Naive thymus-derived CD8-positive, alpha-beta T cell (primary cell): ENCODE measurements around the gene BNC2. TPM values are rescaled to one million over a fixed set of nuclear protein-coding genes. Genes with fewer than 3 reads are reported as not detected.
"Not testable (repeated sequence)": the region's sequence is repeated elsewhere in the genome, so short reads cannot be mapped to it uniquely, and the experiment has no call there.

Source experiments
- ATAC-seq, 2 donors: fragments of 150-1000 bp; cut with Tn5 transposase in 1 of 2; sonication (Bioruptor Pico), chemical (Tn5 transposase) in 1 of 2; 1 replicate in 1 of 2; 2 replicates in 1 of 2; pipeline ENCODE4 v1.10.0; 2021; ENCODE audit warnings: mild to moderate bottlenecking in 2 of 2, moderate library complexity in 2 of 2
- POLR2A ChIA-PET: fragments of 350-600 bp; sonication (Branson Sonifier 250); formaldehyde crosslinking; loops from one replicate; lab custom pipeline; 2021; ENCODE audit warnings: antibody characterized with exemption; lab: Charles Lee
- DNase-seq, 10 donors: peaks; one replicate each; pipeline versions ENCODE4 v3.0.0 to v3.0.0-alpha.2; 2020 to 2022
- H3K27ac Mint-ChIP-seq, 10 donors: one replicate each; pipeline ENCODE4 v1.8.0; 2020 to 2022; ENCODE audit warnings: mild to moderate bottlenecking in 10 of 10, mixed read lengths in 10 of 10, moderate library complexity in 4 of 10, inconsistent platforms in 1 of 10
- H3K27me3 Mint-ChIP-seq, 5 donors: one replicate each; pipeline ENCODE4 v1.8.0; 2021 to 2022; ENCODE audit warnings: mixed read lengths in 5 of 5
- H3K36me3 Mint-ChIP-seq, 3 donors: one replicate each; pipeline ENCODE4 v1.8.0; 2020 to 2022; ENCODE audit warnings: mixed read lengths in 3 of 3, mild to moderate bottlenecking in 2 of 3, inconsistent platforms in 1 of 3
- H3K4me1 Mint-ChIP-seq, 4 donors: one replicate each; pipeline ENCODE4 v1.8.0; 2021 to 2022; ENCODE audit warnings: mixed read lengths in 4 of 4
- H3K4me3 Mint-ChIP-seq, 10 donors: one replicate each; pipeline ENCODE4 v1.8.0; 2020 to 2022; ENCODE audit warnings: mild to moderate bottlenecking in 10 of 10, mixed read lengths in 10 of 10, moderate library complexity in 6 of 10, inconsistent platforms in 1 of 10
- H3K9me3 Mint-ChIP-seq, 9 donors: one replicate each; pipeline ENCODE4 v1.8.0; 2020 to 2022; ENCODE audit warnings: mixed read lengths in 9 of 9, mild to moderate bottlenecking in 3 of 9, inconsistent platforms in 1 of 9, moderate library complexity in 1 of 9
- polyA plus RNA-seq, 3 donors: library from polyadenylated mRNA; unstranded; fragments of 300-500 nt; fragmentation: Illumina TruSeq; gene quantifications; one replicate each; pipeline ENCODE4 v1.2.3, GENCODE V29; 2021
- total RNA-seq, 8 experiments: library from RNA in 2 of 8; stranded (reverse) in 2 of 8; gene quantifications; one replicate each; pipeline ENCODE4 v1.2.3 and lab custom pipeline; 2021 to 2026

The BNC2 gene
- total and polyA plus RNA-seq, 5 experiments from 2014 or later: not detected

DNA sequence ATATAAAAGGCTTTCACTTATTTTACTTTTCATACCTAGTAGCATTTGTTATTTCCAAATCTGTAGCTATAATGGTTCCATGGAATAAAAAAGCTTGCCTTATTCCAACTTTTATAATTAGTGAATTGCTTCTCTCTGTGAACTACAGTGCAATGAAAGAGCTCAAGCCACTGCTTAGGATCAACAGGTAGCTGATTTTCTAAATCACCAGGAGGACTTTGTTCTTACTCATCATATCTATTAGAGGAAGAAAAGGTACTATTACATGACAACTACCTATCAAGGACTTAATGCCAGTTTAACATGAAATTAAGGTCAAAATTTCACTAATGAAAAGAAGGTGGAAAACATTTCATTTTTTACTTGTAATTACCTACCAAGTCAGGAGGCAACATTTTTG lies 414.6 kb downstream of the BNC2 start:
- POLR2A ChIA-PET: no interaction called here
- Mint-ChIP-seq H3K4me1 (peaks cover 0 to 2% (median 0%) of the 10 kb centered on the region in 4 donors), H3K9me3 (no peaks in the 10 kb centered on the region), H3K27me3 (peaks cover 0 to 8% (median 0%) of the 10 kb centered on the region in 5 donors), H3K27ac (no peak overlapping the region), H3K4me3 (no peak overlapping the region), H3K36me3 (no peaks in the 10 kb centered on the region)
- DNase-seq: no peak
- no peak for ATAC-seq

DNA sequence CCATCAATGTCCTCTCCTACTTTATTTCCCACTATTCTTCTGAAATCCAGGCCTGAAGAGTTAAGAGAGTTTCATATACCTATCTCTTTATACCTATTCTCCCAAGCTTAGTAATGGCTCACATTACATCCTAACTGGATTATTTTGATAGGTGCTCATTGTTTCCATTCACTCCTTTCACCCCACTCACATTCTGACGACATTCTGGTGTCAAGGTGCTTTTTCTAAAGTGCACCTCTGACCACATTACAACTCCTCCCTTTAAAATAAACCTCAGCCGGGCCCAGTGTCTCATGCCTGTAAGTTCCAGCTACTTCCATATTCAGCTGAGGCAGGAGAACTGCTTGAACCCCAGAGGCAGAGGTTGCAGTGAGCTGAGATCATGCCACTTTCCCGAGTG lies 417.1 kb downstream of the BNC2 start:
- POLR2A ChIA-PET: no interaction called here
- no peak overlapping the region for H3K27ac Mint-ChIP-seq
- H3K9me3 Mint-ChIP-seq: no peaks in the 10 kb centered on the region
- DNase-seq (no peak), ATAC-seq (no peak)
- no peak overlapping the region for H3K4me3 Mint-ChIP-seq
- H3K27me3 Mint-ChIP-seq: peaks cover 0 to 8% (median 0%) of the 10 kb centered on the region in 5 donors
- no peaks in the 10 kb centered on the region for H3K36me3 Mint-ChIP-seq
- H3K4me1 Mint-ChIP-seq: no peaks in the 10 kb centered on the region

DNA sequence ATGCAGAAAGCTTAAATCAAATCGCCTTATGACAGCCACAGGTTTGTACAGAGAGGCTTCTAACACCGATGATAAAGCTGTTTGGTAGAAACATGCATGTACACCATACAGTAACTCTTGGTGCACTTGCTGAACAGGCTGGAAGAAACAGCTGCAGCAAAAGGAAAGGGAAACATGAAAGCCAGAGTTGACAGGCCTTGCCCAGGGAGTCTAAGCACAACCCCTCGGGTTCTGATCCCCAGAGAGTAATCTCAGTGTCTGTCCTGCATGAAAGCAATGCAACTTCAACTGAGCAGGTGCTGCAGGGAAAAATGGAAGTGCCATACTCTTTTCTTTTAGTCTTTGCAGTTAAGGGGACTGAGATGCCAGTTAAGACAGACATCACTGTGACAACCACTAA lies 419.9 kb downstream of the BNC2 start:
- DNase-seq (no peak), ATAC-seq (no peak)
- POLR2A ChIA-PET: no interaction called here
- H3K36me3 Mint-ChIP-seq: no peaks in the 10 kb centered on the region
- no peaks in the 10 kb centered on the region for H3K9me3 Mint-ChIP-seq
- H3K27ac Mint-ChIP-seq: no peak overlapping the region
- peaks cover 0 to 8% (median 0%) of the 10 kb centered on the region in 5 donors for H3K27me3 Mint-ChIP-seq
- H3K4me3 Mint-ChIP-seq: no peak overlapping the region
- no peaks in the 10 kb centered on the region for H3K4me1 Mint-ChIP-seq

DNA sequence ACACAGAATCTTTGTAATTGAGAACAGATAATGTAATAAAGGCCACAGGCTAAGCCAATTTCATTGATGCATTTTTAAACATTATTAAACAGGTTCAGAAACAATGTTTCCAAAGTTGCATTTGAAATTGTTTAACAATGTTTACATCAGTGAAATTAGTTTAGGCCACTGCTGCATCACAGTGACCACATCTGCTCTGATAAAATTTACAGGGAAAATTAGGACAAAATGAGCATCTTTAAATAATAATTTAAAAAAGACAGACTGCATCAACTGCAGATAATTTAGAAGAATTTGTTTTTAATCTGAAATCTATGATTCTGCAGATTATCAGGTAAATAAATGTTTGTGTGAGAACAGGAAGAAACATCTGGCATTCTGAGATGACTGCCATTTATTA lies 420.4 kb downstream of the BNC2 start:
- Mint-ChIP-seq H3K4me1 (no peaks in the 10 kb centered on the region), H3K27me3 (peaks cover 0 to 8% (median 0%) of the 10 kb centered on the region in 5 donors), H3K36me3 (no peaks in the 10 kb centered on the region), H3K9me3 (no peaks in the 10 kb centered on the region), H3K27ac (no peak overlapping the region), H3K4me3 (no peak overlapping the region)
- no peak for ATAC-seq
- POLR2A ChIA-PET: no interaction called here
- no peak for DNase-seq

DNA sequence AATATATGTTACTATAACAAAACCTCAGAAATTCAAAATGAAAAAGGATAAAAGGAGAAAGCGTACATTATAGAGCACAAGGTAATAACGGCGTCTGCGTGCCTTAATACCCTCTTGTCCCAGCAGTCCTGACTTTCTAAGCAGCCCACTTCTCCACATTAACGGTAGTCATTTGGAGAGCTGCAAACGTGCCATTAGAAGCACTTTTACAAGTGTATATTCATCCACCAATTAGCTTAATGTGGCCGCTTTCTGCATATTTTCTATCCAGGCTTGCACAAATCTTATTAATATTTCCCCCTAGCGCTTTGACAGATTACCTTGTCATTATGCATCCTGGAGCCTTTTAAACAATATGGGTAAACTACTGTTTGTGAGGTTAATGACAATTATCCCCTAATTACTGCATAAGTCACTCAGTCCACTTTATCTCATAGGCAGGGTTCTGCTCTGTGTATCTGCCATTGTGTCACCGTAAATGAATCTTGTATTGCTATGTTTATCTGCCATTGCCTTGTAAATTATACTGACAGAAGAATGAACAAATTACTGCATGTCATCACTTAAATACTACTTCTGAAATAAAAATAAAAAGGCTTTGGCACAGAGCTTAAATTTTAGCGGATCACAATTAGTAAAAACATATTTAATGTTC lies 421.3 kb downstream of the BNC2 start:
- H3K36me3 Mint-ChIP-seq: no peaks in the 10 kb centered on the region

DNA sequence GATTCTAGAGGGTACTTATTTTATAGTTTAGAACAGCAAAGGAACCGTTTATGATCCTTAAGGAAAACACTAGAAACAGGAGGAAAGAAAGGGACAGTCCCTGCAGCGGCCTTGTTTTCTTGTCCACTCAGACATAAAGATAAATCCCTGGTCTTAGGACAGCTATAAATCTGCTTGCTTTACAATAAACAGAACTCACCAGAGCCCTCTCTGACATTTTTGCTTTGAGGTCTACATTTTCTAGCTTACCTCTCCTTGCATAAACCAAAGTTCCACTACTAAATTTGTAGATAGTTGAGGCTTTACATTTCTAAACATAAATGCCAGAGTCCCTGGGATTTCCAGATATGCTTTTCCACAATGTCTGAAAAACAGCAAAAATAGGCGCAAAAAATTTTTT lies 422.5 kb downstream of the BNC2 start:
- H3K27me3 Mint-ChIP-seq: peaks cover 0 to 4% (median 0%) of the 10 kb centered on the region in 5 donors
- POLR2A ChIA-PET: no interaction called here
- H3K36me3 Mint-ChIP-seq: no peaks in the 10 kb centered on the region
- no peaks in the 10 kb centered on the region for H3K4me1 Mint-ChIP-seq
- H3K4me3 Mint-ChIP-seq: no peak overlapping the region
- ATAC-seq (no peak), DNase-seq (no peak)
- no peak overlapping the region for H3K27ac Mint-ChIP-seq
- no peaks in the 10 kb centered on the region for H3K9me3 Mint-ChIP-seq

More for the DNA sequence above, 421.3 kb downstream of the BNC2 start:
- Mint-ChIP-seq H3K27ac (no peak overlapping the region), H3K4me3 (no peak overlapping the region), H3K27me3 (peaks cover 0 to 8% (median 0%) of the 10 kb centered on the region in 5 donors), H3K9me3 (no peaks in the 10 kb centered on the region), H3K4me1 (no peaks in the 10 kb centered on the region)
- DNase-seq: no peak
- POLR2A ChIA-PET: no interaction called here
- no peak for ATAC-seq

DNA sequence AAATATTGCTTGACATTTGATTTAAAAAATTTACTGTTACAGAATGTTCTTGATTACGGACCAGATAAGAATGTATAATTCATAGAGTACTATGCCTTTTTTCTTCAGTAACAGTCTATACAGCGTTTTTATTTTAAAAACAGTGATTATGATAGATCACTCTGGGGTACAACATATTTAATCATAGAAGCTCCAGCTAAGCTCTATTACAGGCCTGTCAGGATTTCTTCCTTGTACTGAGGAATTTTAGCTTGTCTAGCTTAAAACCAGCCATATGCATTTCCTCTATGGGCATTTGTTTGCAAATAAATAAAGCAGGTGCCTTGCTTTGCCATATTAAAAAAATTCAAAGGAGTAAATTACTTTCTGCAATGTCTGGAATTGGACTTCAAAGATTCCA lies 423.8 kb downstream of the BNC2 start:
- DNase-seq (no peak), ATAC-seq (no peak)
- no peak overlapping the region for H3K27ac Mint-ChIP-seq
- no peaks in the 10 kb centered on the region for H3K36me3 Mint-ChIP-seq
- H3K4me1 Mint-ChIP-seq: no peaks in the 10 kb centered on the region
- H3K9me3 Mint-ChIP-seq: no peaks in the 10 kb centered on the region
- POLR2A ChIA-PET: no interaction called here
- no peak overlapping the region for H3K4me3 Mint-ChIP-seq
- H3K27me3 Mint-ChIP-seq: peaks cover 0 to 4% (median 0%) of the 10 kb centered on the region in 5 donors

DNA sequence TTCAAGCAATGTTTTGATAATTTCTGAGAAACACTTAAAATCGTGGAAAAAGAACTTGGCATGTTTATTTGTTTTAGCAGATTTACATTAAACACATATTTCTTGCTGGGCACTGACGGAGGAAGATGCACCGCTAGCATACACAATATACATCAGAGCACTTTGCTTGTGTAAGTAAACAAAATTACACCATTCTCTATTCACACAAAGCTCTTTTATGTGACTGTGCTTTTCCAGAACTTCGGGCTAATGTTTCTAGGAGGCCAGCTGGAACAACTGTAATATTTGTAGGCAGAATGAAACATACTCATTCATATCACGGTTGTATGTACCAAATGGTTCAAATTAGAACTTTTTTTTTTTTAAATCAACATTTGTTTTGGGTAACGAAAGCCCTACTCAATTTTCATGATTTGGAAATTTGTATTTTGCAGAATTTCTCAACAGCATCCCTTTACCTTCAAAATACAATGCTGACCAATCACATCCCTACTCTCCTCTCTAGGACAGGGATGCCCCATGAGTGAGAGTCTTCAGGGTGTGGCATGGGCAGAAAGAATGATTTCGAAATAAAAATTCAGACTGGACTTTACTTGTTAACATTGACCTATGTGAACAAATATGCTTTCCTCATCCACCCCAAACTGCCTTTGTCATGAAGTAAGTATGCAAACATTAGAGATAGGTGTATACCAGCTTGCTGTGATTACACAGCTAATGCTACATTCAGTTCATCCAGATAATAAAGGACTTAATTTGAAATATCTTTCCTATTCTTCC lies 425.1 kb downstream of the BNC2 start:
- POLR2A ChIA-PET: no interaction called here
- Mint-ChIP-seq H3K4me3 (no peak overlapping the region), H3K27ac (no peak overlapping the region), H3K9me3 (no peaks in the 10 kb centered on the region), H3K36me3 (no peaks in the 10 kb centered on the region), H3K4me1 (no peaks in the 10 kb centered on the region), H3K27me3 (peaks cover 0 to 8% (median 0%) of the 10 kb centered on the region in 5 donors)
- DNase-seq (no peak), ATAC-seq (no peak)

DNA sequence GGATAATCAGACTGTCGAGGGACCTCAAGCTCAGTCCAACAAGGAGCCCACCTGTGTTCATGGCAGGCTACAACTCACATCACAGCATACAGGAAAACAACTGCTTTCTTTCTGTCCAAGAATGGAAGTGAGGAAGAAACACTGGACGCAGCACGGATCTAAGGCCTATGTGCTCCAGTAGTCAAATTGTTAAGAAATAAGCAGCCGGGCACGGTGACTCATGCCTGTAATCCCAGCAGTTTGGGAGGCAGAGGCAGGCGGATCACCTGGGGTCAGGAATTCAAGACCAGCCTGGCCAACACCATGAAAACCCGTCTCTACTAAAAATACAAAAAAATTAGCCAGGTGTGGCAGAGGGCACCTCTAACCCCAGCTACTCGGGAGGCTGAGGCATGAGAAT lies 427.8 kb downstream of the BNC2 start:
- POLR2A ChIA-PET: no interaction called here
- Mint-ChIP-seq H3K4me3 (no peak overlapping the region), H3K27me3 (peaks cover 0 to 8% (median 0%) of the 10 kb centered on the region in 5 donors), H3K27ac (no peak overlapping the region), H3K9me3 (no peaks in the 10 kb centered on the region), H3K4me1 (no peaks in the 10 kb centered on the region), H3K36me3 (no peaks in the 10 kb centered on the region)
- DNase-seq (no peak), ATAC-seq (no peak)

DNA sequence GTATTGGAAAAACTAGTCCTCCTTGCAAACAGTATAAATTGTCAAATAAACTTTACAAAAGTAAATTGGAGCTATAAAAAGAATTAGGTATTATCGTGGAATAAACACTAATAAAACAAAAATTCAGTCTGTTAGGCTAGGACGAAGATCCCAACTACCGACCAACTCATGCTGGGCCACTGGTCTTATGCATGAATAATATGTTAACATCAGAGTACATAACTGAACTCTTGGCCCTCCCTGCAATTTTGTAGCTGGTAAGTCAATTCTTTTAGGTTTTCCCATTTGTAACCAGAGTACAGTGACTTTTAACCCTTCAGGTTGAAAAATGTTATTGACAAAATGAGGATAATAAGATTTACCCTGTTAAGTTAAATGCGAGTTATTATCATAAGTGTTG lies 428.7 kb downstream of the BNC2 start:
- DNase-seq (no peak), ATAC-seq (no peak)
- POLR2A ChIA-PET: no interaction called here
- peaks cover 0 to 3% (median 0%) of the 10 kb centered on the region in 9 donors for H3K9me3 Mint-ChIP-seq
- H3K27ac Mint-ChIP-seq: no peak overlapping the region
- peaks cover 0 to 8% (median 0%) of the 10 kb centered on the region in 5 donors for H3K27me3 Mint-ChIP-seq
- H3K4me3 Mint-ChIP-seq: no peak overlapping the region
- no peaks in the 10 kb centered on the region for H3K36me3 Mint-ChIP-seq
- no peaks in the 10 kb centered on the region for H3K4me1 Mint-ChIP-seq

DNA sequence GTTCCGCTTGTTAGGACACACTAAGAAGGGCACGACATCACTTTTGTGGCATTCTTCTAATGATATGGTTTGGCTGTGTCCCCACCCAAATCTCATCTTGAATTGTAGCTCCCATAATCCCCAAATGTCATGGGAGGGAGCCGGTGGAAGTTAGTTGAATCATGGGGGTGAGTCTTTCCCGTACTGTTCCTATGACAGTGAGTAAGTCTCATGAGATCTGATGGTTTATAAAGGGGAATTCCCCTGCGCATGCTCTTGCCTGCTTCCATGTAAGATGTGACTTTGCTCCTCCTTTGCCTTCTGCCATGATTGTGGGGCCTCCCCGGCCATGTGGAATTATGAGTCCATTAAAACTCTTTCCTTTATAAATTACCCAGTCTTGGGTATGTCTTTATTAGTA lies 431.6 kb downstream of the BNC2 start:
- H3K9me3 Mint-ChIP-seq: peaks cover 0 to 13% (median 2%) of the 10 kb centered on the region in 9 donors
- ATAC-seq, H3K27ac Mint-ChIP-seq, H3K4me1 Mint-ChIP-seq, H3K36me3 Mint-ChIP-seq, DNase-seq, H3K4me3 Mint-ChIP-seq, POLR2A ChIA-PET: not testable (repeated sequence)
- H3K27me3 Mint-ChIP-seq: peaks cover 0 to 14% (median 0%) of the 10 kb centered on the region in 5 donors

DNA sequence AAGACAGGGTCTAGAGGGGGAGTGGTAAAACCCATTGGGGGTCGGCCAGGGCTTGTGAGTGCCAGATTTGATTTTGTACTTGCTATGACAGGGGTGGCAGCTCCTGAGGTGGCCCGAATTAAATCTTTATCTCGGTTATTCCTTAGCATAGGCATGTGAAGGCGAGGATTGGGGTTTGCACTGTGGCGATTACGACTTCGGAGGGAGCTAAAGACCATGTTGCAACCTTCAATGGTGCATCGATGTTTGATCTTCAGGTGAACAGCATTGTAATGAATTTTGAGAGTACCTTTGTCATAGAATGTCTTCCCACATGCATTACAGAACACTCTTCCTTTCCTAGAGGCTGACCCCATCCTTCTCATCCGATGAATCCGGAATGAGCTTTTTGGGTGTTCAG lies 433.9 kb downstream of the BNC2 start:
- POLR2A ChIA-PET: no interaction called here
- ATAC-seq (no peak), DNase-seq (no peak)
- Mint-ChIP-seq H3K36me3 (no peaks in the 10 kb centered on the region), H3K27ac (no peak overlapping the region), H3K4me3 (no peak overlapping the region), H3K9me3 (peaks cover 0 to 13% (median 2%) of the 10 kb centered on the region in 9 donors), H3K4me1 (no peaks in the 10 kb centered on the region), H3K27me3 (peaks cover 0 to 11% (median 0%) of the 10 kb centered on the region in 5 donors)

DNA sequence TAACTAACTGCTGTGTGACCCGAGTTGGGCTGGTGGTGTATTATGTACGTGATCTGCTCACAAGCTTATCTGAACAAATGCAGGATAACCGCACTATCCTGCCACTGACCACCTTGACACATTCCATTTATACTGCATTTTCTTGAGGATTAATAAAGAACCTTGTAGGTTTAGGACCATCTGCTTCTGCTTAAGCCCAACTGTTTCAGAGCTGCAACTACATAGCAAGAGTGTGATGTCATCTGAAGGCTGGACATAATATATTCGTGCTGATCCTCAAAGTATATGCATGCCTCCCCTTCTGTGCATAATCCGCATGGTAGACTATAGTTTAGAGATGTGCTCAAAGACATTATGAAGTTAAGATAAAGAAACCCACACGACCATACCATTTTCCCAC lies 435.9 kb downstream of the BNC2 start:
- Mint-ChIP-seq H3K9me3 (peaks cover 0 to 14% (median 3%) of the 10 kb centered on the region in 9 donors), H3K4me3 (no peak overlapping the region)
- no peak for ATAC-seq

More for the DNA sequence above, 435.9 kb downstream of the BNC2 start:
- H3K36me3 Mint-ChIP-seq: no peaks in the 10 kb centered on the region
- H3K27ac Mint-ChIP-seq: no peak overlapping the region
- peaks cover 0 to 6% (median 0%) of the 10 kb centered on the region in 5 donors for H3K27me3 Mint-ChIP-seq
- no peaks in the 10 kb centered on the region for H3K4me1 Mint-ChIP-seq
- POLR2A ChIA-PET: no interaction called here
- DNase-seq: no peak
